ENCODE results near the gene PPFIA2. TPM values are rescaled to one million over a fixed set of nuclear protein-coding genes. Genes with fewer than 3 reads are reported as not detected.

PPFIA2 gene
- total and polyA plus RNA-seq, 10 of the 15 experiments (the other 5 are each of a cell fraction or from before 2014, with no cell fraction given): 0.06 to 0.39 (median 0.18) TPM; not detected in 6

GRCh38 chr12:81757731-81758365 is 1.3 kb downstream of the PPFIA2 start:
- Histone ChIP-seq H3K27me3 (replicated peaks in 1 of 2; ENCODE audit: control insufficient read depth in 2 of 2, insufficient read depth in 2 of 2, low read length in 1 of 2) (peaks cover 0 to 2% of the 10 kb centered on the region in 2 experiments; a peak in 3 of 4 replicates), H3K4me2 (ENCODE audit: control insufficient read depth, insufficient read depth) (no peak overlapping the region), H2AFZ (ENCODE audit: control insufficient read depth, low read depth, low read length) (no peak overlapping the region), H3K9ac (ENCODE audit: control insufficient read depth, insufficient read depth, low read length) (no peak overlapping the region), H4K20me1 (ENCODE audit: control insufficient read depth, insufficient read depth) (no peaks in the 10 kb centered on the region), H3K4me3 (no peak overlapping the region), H3K79me2 (ENCODE audit: control insufficient read depth, insufficient read depth, low read length) (no peaks in the 10 kb centered on the region), H3K4me1 (ENCODE audit: control insufficient read depth, insufficient read depth, low read length) (no peaks in the 10 kb centered on the region), H3K9me3 (replicated peaks; ENCODE audit: control insufficient read depth, insufficient read depth, low read length) (no peaks in the 10 kb centered on the region), H3K36me3 (ENCODE audit: control insufficient read depth in 2 of 2, insufficient read depth in 2 of 2, low read length in 1 of 2) (no peaks in the 10 kb centered on the region), H3K27ac (ENCODE audit: control insufficient read depth, insufficient read depth) (no peak overlapping the region)
- RAD21 ChIA-PET (ENCODE audit: unreplicated experiment): no interaction called here
- no peak for DNase-seq (ENCODE audit: low read depth, low spot score)
- in situ Hi-C loops (cut with MboI): no loop called here
- WGBS (ENCODE audit: insufficient coverage, insufficient replicate concordance, low lambda C conversion rate, missing lambda C conversion rate): 4% methylated on average over 7 of the region's 7 CpGs
- intact Hi-C loops (cut with micrococcal nuclease; ENCODE audit: unreplicated experiment): no loop called here
- ATAC-seq: no peak
- SMC1A ChIA-PET (ENCODE audit: uncharacterized antibody, unreplicated experiment): no interaction called here
- POLR2A ChIA-PET: no interaction called here
- no peak for FAIRE-seq
- BruUV-seq (replicated peaks): no TSS peak
- TF ChIP-seq RELA (IDR thresholded peaks at IDR 0.05; ENCODE audit: borderline replicate concordance, partially characterized antibody) (no peak), STAT3 (IDR thresholded peaks at IDR 0.05; ENCODE audit: low read depth, low read length) (no peak), RB1 (IDR thresholded peaks at IDR 0.05; ENCODE audit: borderline replicate concordance) (no peak), RAD21 (IDR thresholded peaks at IDR 0.05; ENCODE audit: insufficient read depth, low read depth, low read length) (no peak), ZZZ3 (IDR thresholded peaks at IDR 0.05; ENCODE audit: control insufficient read depth, insufficient read length, low read depth) (no peak), KLF5 (IDR thresholded peaks at IDR 0.05; ENCODE audit: partially characterized antibody) (no peak), CHD2 (IDR thresholded peaks at IDR 0.05; ENCODE audit: borderline replicate concordance, low read depth, low read length) (no peak), ZBTB33 (IDR thresholded peaks at IDR 0.05) (no peak), SPI1 (IDR thresholded peaks at IDR 0.05; ENCODE audit: borderline replicate concordance, insufficient read depth, low read depth, low read length) (no peak), PBX3 (IDR thresholded peaks at IDR 0.05; ENCODE audit: insufficient replicate concordance, low read depth, low read length) (no peak), SRF (IDR thresholded peaks at IDR 0.05; ENCODE audit: low read depth in 2 of 2, low read length in 2 of 2) (no peak), CBX5 (IDR thresholded peaks at IDR 0.05; ENCODE audit: low read depth) (no peak), ZNF24 (IDR thresholded peaks at IDR 0.05) (no peak), FOXK2 (IDR thresholded peaks at IDR 0.05) (no peak), SUZ12 (IDR thresholded peaks at IDR 0.05; ENCODE audit: unreplicated experiment) (no peak), CTCF (IDR thresholded peaks at IDR 0.05 in 2 of 3, conservative IDR thresholded peaks at IDR 0.05 in 1 of 3; ENCODE audit: control insufficient read depth in 2 of 3, extremely low read depth in 1 of 3, insufficient read depth in 1 of 3, low read depth in 3 of 3, low read length in 3 of 3) (no peak), SMAD1 (IDR thresholded peaks at IDR 0.05; ENCODE audit: low read depth, partially characterized antibody) (no peak)
- CTCF ChIA-PET: no interaction called here

All from GM12878 (cell line).